ENCODE measurements around the gene KIAA2012. TPM values are rescaled to one million over a fixed set of nuclear protein-coding genes. Genes with fewer than 3 reads are reported as not detected.

The KIAA2012 gene
- total RNA-seq: not detected in 2 replicates

DNA sequence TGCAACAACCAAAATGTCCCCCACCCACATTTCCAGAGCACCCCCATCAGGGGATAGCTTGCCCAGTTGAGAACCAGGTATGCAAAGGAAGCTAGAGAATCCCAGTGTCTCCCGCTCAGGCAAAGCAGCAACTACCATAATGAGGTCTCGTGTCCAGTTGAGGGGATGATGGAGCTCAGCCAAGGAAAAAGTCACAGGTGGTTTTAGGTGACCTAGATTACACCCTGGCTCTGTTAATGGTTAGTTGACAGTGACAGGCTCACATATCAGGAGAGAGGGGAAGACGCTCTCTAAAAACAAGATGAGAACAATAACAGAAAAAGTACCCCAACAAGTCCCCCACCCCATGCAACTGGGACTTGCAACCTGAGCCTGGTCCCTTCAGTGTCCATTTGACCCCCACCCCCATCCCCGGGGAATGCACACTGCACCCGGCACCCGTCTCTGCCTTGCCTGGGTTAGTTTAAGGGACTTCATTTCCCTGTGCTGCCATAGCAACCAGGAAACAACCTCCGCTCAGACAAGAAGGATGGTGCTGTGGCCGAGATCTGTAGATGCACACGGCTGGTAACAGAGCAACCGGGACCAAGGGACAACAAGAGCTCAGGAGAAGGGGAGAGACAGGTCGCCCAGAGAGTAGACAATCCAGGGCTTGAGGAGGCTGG, at the start of gene KIAA2012:
Gene KIAA2012 (plus strand): TSS at position 519 of the 665 bp plus-strand sequence. CDS start 373 bp downstream, outside the sequence.
- no peak within 1 kb of the TSS for H3K4me3 Mint-ChIP-seq (ENCODE audit: low read depth)
- no peak for DNase-seq (ENCODE audit: low spot score)
- no peak within 1 kb of the TSS for H3K27ac Mint-ChIP-seq
- H3K4me1 Mint-ChIP-seq (ENCODE audit: low read depth): peaks cover 3% of the 10 kb centered on the region
- no peaks in the 10 kb centered on the region for H3K36me3 Mint-ChIP-seq (ENCODE audit: low read depth)
- intact Hi-C loops (cut with micrococcal nuclease): no loop called here
- H3K27me3 Mint-ChIP-seq (ENCODE audit: low read depth): peaks cover 5% of the 10 kb centered on the region
- H3K9me3 Mint-ChIP-seq: no peaks in the 10 kb centered on the region

DNA sequence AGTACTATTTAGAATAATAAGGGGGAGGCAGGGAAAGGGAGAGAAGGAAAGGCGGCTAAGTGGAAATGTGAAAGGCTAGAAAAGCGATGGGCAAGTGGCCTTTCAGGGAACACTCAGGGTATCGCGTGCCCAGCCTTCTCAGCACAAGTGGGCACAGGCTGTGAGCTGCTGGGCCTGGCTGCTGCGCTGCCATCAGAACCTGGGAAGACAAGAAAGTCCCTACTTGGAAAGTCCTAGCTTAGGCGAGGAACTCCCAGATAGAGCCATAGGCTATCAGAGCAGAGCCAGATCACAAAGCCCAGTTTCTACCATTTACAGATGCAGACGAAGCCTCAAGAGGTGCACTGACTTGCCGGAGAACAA, 49.2 kb upstream of the KIAA2012 start:
- intact Hi-C loops (cut with micrococcal nuclease): no loop called here

DNA sequence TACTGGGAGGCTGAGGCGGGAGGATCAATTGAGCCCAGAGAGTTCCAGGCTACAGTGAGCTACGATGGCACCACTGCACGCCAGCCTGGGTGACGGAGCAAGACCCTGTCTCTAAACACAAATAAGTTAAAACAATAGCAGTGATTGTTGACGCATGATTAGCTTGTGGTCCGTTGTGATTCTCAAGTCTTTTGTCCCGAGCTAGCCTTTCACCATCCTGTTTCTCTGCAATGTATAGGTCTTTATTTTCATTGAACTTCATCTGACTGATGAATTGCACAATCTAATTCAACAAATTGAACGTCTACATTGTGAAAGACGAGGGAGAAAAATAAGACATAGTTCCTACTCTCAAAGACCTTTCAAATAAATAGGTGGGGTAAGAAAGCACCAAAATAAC, 48.2 kb upstream of the KIAA2012 start:
- no peak for DNase-seq (ENCODE audit: low spot score)
- intact Hi-C loops (cut with micrococcal nuclease): no loop called here
- no peak overlapping the region for H3K4me3 Mint-ChIP-seq (ENCODE audit: low read depth)
- no peaks in the 10 kb centered on the region for H3K4me1 Mint-ChIP-seq (ENCODE audit: low read depth)
- H3K9me3 Mint-ChIP-seq: no peaks in the 10 kb centered on the region
- peaks cover 27% of the 10 kb centered on the region for H3K27me3 Mint-ChIP-seq (ENCODE audit: low read depth)
- H3K36me3 Mint-ChIP-seq (ENCODE audit: low read depth): no peaks in the 10 kb centered on the region
- H3K27ac Mint-ChIP-seq: no peak overlapping the region

More for the DNA sequence above, 49.2 kb upstream of the KIAA2012 start:
- H3K27ac Mint-ChIP-seq: no peak overlapping the region
- no peaks in the 10 kb centered on the region for H3K36me3 Mint-ChIP-seq (ENCODE audit: low read depth)
- no peaks in the 10 kb centered on the region for H3K9me3 Mint-ChIP-seq
- no peaks in the 10 kb centered on the region for H3K4me1 Mint-ChIP-seq (ENCODE audit: low read depth)
- no peak overlapping the region for H3K4me3 Mint-ChIP-seq (ENCODE audit: low read depth)
- no peak for DNase-seq (ENCODE audit: low spot score)
- H3K27me3 Mint-ChIP-seq (ENCODE audit: low read depth): peaks cover 19% of the 10 kb centered on the region

DNA sequence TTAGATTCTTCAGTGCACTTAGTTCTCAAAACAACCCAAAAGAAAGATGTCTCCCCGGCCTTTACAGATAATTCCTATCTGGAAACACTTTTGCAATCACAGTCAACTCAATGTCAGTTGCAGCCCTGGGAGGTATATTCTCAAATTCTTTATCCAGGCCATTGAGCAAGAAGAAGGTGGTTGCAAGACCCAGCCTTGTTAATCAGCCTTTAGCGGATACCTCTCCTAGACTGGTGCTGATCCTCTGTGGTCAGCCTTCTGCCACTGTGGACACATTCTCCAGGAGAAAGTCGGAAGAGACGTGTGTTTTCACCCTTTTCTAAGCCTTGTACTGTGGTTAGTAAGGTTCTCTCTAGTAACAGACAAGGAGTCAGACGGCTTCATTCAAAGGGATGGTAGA, 47.2 kb upstream of the KIAA2012 start:
- Mint-ChIP-seq H3K27ac (no peak overlapping the region), H3K4me3 (ENCODE audit: low read depth) (no peak overlapping the region), H3K36me3 (ENCODE audit: low read depth) (no peaks in the 10 kb centered on the region), H3K9me3 (no peaks in the 10 kb centered on the region), H3K27me3 (ENCODE audit: low read depth) (peaks cover 37% of the 10 kb centered on the region), H3K4me1 (ENCODE audit: low read depth) (no peaks in the 10 kb centered on the region)
- no peak for DNase-seq (ENCODE audit: low spot score)
- intact Hi-C loops (cut with micrococcal nuclease): no loop called here

DNA sequence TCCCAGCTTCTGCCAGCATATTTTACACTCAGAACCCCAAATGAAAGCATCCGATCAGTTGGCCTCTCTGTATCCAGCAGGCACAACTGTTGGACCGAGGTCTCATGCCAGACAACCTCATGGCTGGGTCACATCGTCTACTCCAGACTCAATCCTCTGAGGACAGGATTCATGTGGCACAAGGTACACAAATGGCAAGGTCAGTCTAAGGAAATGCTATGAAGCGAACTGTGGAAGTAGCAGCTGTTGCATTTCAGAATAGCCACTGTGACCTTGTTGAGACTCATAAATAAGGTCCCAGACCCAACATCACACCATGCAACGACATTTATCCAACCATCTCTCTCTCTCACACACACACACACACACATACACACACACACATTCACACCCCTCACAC, 46.5 kb upstream of the KIAA2012 start:
- H3K27me3 Mint-ChIP-seq (ENCODE audit: low read depth): peaks cover 44% of the 10 kb centered on the region

DNA sequence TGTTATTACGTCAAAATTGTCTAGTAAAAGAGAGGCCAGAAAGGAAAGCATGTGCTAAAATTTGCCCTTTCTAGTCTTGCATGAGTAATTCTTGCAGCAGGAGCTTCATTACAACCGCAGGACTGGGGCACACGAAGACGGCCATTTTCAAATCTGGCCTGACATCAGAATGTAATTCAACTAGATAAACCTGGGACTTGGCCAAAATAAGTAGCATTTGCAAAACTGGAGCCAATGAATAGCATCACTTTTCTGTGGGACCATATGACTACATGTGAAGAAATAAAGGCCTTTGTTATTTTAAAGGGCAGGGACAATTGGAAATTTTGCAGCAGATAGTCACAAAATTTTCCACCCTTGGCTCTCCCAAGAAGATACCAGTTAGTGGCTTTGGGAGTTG, 42.4 kb upstream of the KIAA2012 start:
- peaks cover 50% of the 10 kb centered on the region for H3K27me3 Mint-ChIP-seq (ENCODE audit: low read depth)
- no peaks in the 10 kb centered on the region for H3K9me3 Mint-ChIP-seq
- no peaks in the 10 kb centered on the region for H3K36me3 Mint-ChIP-seq (ENCODE audit: low read depth)
- intact Hi-C loops (cut with micrococcal nuclease): loop anchor here (2.0 to 5.0 kb wide), 4 partner anchors 22 to 578 kb away; partner anchors contain the start of genes BMPR2, STRADB and TRAK2
- no peak for DNase-seq (ENCODE audit: low spot score)
- no peak overlapping the region for H3K4me3 Mint-ChIP-seq (ENCODE audit: low read depth)
- H3K4me1 Mint-ChIP-seq (ENCODE audit: low read depth): peaks cover 11% of the 10 kb centered on the region
- H3K27ac Mint-ChIP-seq: no peak overlapping the region

More for the DNA sequence above, 46.5 kb upstream of the KIAA2012 start:
- Mint-ChIP-seq H3K9me3 (no peaks in the 10 kb centered on the region), H3K4me3 (ENCODE audit: low read depth) (no peak overlapping the region), H3K36me3 (ENCODE audit: low read depth) (no peaks in the 10 kb centered on the region), H3K27ac (no peak overlapping the region), H3K4me1 (ENCODE audit: low read depth) (no peaks in the 10 kb centered on the region)
- intact Hi-C loops (cut with micrococcal nuclease): no loop called here
- DNase-seq (ENCODE audit: low spot score): no peak

DNA sequence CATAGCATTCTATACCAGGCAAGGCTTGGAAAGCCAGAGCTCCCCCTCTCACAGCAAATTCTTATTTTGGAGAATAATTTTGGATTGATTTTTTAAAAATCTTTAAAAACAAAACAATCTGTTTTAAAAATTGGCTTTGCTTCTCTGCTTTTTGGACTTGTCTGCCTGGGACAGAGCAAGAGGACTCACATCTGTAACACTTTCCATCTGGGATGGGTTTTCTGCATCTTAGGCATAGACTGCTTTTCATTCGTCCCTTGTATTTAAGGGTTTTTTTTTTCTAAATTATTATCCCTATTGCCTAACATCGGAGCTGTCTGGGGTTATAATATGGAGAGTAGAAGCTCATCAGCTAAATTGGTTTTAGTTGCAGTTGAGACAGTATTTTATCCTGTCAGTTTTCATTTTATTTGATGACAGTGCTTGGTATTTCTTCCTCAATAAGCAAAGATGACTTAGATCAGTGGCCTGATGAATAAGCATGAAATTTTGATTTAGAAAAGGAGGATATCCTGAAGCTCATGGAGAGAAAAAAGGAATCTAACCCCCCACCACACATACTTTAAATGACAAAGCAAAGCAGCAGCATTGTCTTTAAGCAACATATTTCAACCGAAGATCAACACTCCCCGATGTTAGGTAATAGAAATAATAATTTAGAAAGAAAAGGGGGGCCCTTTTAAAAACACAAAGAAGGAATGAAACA, 41.7 kb upstream of the KIAA2012 start:
- Mint-ChIP-seq H3K4me3 (ENCODE audit: low read depth) (peak overlapping the region; percentile 44), H3K9me3 (no peaks in the 10 kb centered on the region), H3K27me3 (ENCODE audit: low read depth) (peaks cover 46% of the 10 kb centered on the region), H3K4me1 (ENCODE audit: low read depth) (peaks cover 11% of the 10 kb centered on the region), H3K27ac (no peak overlapping the region), H3K36me3 (ENCODE audit: low read depth) (no peaks in the 10 kb centered on the region)
- no peak for DNase-seq (ENCODE audit: low spot score)
- intact Hi-C loops (cut with micrococcal nuclease): loop anchor here (2.0 to 5.0 kb wide), 4 partner anchors 23 to 579 kb away; partner anchors contain the start of genes BMPR2, STRADB and TRAK2

DNA sequence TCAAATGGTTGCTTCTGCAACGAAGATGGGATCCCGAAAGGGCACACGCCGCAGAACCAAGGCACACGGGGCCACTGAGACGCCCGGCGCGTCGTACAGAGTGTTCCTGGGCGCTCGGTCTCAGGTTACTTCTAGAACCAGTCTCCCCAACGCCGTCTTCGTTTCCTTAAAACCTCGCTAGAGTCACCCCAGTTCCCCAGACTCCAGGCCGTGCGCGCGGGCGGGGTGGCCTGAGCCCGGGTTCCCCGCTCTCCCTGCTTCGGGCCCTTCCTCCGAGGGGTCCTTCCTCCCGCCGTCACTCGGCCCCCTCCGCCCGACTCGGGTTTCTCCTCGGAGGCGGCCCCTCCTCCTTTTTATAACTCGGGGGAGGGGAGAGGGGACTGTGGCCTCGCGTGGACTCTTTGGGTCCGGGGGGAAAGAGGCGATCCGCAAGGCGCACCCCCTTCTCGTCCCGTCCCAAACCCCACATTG, 40.2 kb upstream of the KIAA2012 start:
- Mint-ChIP-seq H3K4me3 (ENCODE audit: low read depth) (peak overlapping the region; percentile 83), H3K27me3 (ENCODE audit: low read depth) (peaks cover 46% of the 10 kb centered on the region), H3K27ac (no peak overlapping the region), H3K36me3 (ENCODE audit: low read depth) (no peaks in the 10 kb centered on the region), H3K9me3 (no peaks in the 10 kb centered on the region), H3K4me1 (ENCODE audit: low read depth) (peaks cover 11% of the 10 kb centered on the region)
- intact Hi-C loops (cut with micrococcal nuclease): loop anchor here (5.0 kb wide), 3 partner anchors 144 to 581 kb away; partner anchors contain the start of genes BMPR2, STRADB and TRAK2
- DNase-seq (ENCODE audit: low spot score): peak; percentile 31

DNA sequence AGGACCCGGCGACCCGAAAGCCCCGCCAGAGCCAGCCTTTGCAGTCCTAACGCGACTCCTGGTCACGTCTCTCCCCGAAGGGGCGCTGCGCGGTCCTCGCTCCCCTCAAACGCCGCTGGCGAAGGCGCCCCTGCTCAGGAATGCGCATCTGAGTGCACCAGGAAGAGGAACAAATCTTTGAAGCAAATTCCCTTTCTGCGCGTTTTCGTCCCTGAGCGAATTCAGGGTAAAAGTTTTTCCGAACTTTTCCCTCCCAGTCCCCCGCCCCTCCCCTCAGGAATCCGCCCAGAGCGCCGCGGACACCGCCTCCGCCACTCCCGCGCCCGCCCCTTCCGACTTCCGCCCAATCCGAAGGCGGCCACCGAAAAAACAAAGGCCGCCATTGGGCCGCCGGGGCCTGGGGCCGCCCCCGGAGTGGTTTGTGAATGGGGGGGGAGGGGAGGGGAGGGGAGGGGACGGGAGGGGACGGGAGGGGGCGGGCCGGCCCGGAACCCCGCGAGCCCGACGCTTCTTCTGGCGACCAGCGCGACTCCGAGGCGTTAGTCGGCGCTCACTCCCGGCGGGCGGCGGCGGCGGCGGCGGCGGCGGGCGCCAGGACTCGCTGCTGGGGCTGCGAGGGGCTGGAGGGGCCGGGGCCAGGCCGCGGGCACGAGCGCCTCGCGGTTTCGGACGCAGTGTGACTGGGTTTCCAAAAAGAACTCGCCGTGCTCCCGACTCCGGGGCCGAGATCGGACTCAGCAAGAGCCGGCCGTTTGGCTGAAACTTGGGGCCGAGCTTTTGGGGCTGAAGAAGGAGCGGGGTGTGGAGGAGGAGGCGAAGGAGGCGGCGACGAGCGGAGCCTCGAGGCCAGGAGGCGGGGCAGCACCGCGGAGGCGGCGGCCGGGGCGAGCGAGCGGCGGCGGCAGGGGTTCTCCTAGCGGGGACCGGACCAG, 39.5 kb upstream of the KIAA2012 start, which contains the start of gene FZD7:
Gene FZD7 (plus strand): TSS at position 539 of the 932 bp plus-strand sequence. CDS start 793 bp downstream, outside the sequence.
- Mint-ChIP-seq H3K4me3 (ENCODE audit: low read depth) (peak within 1 kb of the TSS; percentile 83), H3K9me3 (no peaks in the 10 kb centered on the region), H3K27ac (no peak within 1 kb of the TSS), H3K27me3 (ENCODE audit: low read depth) (peaks cover 50% of the 10 kb centered on the region), H3K4me1 (ENCODE audit: low read depth) (peaks cover 11% of the 10 kb centered on the region), H3K36me3 (ENCODE audit: low read depth) (no peaks in the 10 kb centered on the region)
- peak; percentile 79 for DNase-seq (ENCODE audit: low spot score)
- intact Hi-C loops (cut with micrococcal nuclease): loop anchor here (5.0 kb wide), 3 partner anchors 144 to 581 kb away; partner anchors contain the start of genes BMPR2, STRADB and TRAK2

DNA sequence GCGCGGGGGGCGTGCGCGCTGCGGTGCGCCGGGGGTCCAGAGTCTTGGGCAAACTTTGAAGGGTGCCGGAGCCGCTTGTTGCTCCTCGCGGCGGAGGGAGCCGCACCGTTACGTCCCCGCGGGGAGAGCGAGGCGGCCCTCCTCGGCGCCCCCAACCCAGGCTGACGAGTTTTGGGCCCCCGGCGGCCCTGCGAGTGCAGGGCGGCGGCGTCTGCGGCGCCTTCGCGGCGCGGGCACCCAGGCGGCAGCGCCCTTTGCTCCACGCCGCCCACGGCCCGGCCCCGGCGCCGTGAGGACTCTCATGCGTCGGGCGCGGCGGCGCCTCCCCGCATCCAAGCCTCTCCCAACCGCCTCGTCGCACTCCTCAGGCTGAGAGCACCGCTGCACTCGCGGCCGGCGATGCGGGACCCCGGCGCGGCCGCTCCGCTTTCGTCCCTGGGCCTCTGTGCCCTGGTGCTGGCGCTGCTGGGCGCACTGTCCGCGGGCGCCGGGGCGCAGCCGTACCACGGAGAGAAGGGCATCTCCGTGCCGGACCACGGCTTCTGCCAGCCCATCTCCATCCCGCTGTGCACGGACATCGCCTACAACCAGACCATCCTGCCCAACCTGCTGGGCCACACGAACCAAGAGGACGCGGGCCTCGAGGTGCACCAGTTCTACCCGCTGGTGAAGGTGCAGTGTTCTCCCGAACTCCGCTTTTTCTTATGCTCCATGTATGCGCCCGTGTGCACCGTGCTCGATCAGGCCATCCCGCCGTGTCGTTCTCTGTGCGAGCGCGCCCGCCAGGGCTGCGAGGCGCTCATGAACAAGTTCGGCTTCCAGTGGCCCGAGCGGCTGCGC, 38.6 kb upstream of the KIAA2012 start:
- Mint-ChIP-seq H3K9me3 (no peaks in the 10 kb centered on the region), H3K27me3 (ENCODE audit: low read depth) (peaks cover 51% of the 10 kb centered on the region), H3K36me3 (ENCODE audit: low read depth) (no peaks in the 10 kb centered on the region), H3K4me3 (ENCODE audit: low read depth) (peak overlapping the region; percentile 81), H3K27ac (no peak overlapping the region), H3K4me1 (ENCODE audit: low read depth) (peaks cover 11% of the 10 kb centered on the region)
- peak; percentile 24 for DNase-seq (ENCODE audit: low spot score)
- intact Hi-C loops (cut with micrococcal nuclease): loop anchor here (5.0 kb wide), 3 partner anchors 143 to 582 kb away; partner anchors contain the start of genes BMPR2, STRADB and TRAK2

DNA sequence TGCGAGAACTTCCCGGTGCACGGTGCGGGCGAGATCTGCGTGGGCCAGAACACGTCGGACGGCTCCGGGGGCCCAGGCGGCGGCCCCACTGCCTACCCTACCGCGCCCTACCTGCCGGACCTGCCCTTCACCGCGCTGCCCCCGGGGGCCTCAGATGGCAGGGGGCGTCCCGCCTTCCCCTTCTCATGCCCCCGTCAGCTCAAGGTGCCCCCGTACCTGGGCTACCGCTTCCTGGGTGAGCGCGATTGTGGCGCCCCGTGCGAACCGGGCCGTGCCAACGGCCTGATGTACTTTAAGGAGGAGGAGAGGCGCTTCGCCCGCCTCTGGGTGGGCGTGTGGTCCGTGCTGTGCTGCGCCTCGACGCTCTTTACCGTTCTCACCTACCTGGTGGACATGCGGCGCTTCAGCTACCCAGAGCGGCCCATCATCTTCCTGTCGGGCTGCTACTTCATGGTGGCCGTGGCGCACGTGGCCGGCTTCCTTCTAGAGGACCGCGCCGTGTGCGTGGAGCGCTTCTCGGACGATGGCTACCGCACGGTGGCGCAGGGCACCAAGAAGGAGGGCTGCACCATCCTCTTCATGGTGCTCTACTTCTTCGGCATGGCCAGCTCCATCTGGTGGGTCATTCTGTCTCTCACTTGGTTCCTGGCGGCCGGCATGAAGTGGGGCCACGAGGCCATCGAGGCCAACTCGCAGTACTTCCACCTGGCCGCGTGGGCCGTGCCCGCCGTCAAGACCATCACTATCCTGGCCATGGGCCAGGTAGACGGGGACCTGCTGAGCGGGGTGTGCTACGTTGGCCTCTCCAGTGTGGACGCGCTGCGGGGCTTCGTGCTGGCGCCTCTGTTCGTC, 37.7 kb upstream of the KIAA2012 start:
- H3K27ac Mint-ChIP-seq: no peak overlapping the region
- peak overlapping the region; percentile 81 for H3K4me3 Mint-ChIP-seq (ENCODE audit: low read depth)
- no peaks in the 10 kb centered on the region for H3K36me3 Mint-ChIP-seq (ENCODE audit: low read depth)
- intact Hi-C loops (cut with micrococcal nuclease): no loop called here
- peaks cover 51% of the 10 kb centered on the region for H3K27me3 Mint-ChIP-seq (ENCODE audit: low read depth)
- H3K4me1 Mint-ChIP-seq (ENCODE audit: low read depth): peaks cover 11% of the 10 kb centered on the region
- no peak for DNase-seq (ENCODE audit: low spot score)
- no peaks in the 10 kb centered on the region for H3K9me3 Mint-ChIP-seq

Data from activated T-helper 2 cell treated with anti-CD3 and anti-CD28 coated beads, Interferon-gamma antibody, Interleukin-2, Interleukin-4, amounts not matched to agents 10 μg/mL and 5 μg/mL and 100 μg/mL, durations not matched to agents 14 hours and 24 hours and 36 hours (primary cell).